ENCODE data around the gene SOAT2.
A peak's percentile ranks its signal among the peaks of the same experiment; 100 is the strongest.

Gene SOAT2

GRCh38 chr12:53102883-53103807 is at the start of gene SOAT2:
TSS of gene SOAT2 (plus strand) at chr12:53103486. CDS start at chr12:53103578, 92 bp downstream.
- DNase-seq = no peak

GRCh38 chr12:53054112-53054878 is 49.0 kb upstream of the SOAT2 start:
- peak; percentile 92 for DNase-seq

- DNase-seq = no peak
Measured at GRCh38 chr12:53055471-53056266, 47.6 kb upstream of the SOAT2 start.

- no peak for DNase-seq
Measured at GRCh38 chr12:53056296-53056695, 47.0 kb upstream of the SOAT2 start.

DNA sequence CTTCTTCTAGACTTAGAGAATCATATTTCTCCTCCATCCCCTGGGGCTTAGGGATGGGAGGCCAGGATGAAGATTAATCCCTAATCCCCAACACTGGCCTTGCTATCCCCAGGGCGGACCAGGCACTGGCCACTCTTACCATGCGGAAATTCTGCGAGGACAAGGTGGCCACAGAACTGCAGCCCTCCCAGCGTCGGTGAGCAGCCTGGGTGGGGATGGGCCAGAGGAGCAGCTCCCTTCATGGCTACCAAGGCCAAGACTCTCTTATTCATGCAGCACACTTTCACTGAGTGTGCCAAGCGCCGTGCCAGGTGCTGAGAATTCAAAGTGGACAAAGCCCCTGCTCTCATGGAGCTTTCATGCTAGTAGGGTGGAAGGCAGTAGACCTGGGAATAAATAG is 46.4 kb upstream of the SOAT2 start:
- no peak for DNase-seq

- no peak for DNase-seq
Measured at GRCh38 chr12:53057816-53058500, 45.3 kb upstream of the SOAT2 start.

DNA sequence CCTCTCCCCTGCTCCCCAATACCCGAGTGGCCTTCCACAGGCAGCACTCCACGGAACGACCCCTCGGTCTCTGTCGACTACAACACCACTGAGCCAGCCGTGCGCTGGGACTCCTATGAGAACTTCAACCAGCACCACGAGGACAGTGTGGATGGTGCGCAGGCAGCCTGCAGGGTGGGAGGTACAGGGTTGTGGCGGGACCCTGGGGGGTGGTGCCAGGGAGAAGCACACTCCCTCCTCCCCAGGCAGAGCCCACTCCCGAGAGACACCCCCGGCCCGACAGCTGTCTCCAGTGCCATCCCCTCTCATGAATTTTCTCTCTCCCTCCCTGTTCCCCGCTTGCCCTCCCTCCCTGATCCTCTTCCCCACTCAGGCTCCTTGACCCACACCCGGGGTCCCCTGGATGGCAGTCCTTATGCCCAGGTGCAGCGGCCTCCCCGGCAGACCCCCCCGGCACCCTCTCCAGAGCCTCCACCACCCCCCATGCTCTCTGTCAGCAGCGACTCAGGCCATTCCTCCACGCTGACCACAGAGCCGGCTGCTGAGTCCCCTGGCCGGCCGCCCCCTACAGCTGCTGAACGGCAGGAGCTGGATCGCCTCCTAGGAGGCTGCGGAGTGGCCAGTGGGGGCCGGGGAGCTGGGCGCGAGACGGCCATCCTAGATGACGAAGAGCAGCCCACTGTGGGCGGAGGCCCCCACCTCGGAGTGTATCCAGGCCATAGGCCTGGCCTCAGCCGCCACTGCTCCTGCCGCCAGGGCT is 44.4 kb upstream of the SOAT2 start:
- DNase-seq = no peak

- DNase-seq = no peak
Measured at GRCh38 chr12:53059434-53060063, 43.7 kb upstream of the SOAT2 start.

- DNase-seq = no peak
Measured at GRCh38 chr12:53060064-53060720, 43.1 kb upstream of the SOAT2 start.

DNA sequence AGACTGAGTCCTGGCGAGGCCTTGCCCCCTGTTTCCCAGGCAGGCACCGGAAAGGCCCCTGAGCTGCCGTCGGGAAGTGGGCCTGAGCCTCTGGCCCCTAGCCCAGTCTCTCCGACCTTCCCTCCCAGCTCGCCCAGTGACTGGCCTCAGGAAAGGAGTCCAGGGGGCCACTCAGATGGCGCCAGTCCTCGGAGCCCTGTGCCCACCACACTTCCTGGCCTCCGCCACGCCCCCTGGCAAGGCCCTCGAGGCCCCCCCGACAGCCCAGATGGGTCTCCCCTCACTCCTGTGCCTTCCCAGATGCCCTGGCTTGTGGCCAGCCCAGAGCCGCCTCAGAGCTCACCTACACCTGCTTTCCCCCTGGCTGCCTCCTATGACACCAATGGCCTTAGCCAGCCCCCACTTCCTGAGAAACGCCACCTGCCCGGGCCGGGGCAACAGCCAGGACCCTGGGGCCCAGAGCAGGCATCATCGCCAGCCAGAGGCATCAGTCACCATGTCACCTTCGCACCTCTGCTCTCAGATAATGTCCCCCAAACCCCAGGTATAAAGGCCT is 42.5 kb upstream of the SOAT2 start:
- no peak for DNase-seq

DNA sequence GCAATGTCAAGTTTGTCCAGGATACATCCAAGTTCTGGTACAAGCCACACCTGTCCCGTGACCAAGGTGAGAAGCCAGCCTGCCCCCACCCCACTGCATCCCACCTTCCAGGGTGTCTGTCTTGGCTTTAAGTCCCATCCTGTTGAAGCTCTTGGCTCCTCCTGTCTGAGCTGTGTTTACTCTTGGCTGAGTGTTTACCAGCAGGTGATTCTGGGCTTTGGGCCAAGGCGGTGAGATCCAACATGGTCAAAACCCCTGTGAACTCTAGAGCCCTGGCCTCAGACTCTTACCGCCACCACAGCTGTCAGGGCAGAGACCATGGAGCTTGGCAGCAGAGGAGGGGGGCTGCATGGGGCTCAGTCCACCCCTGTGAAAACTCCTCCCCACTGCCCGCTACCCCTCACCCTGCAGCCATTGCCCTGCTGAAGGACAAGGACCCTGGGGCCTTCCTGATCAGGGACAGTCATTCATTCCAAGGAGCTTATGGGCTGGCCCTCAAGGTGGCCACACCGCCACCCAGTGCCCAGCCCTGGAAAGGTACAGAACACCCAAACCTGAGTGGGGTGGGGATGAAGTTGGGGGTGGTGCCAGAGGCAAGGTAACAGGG is 41.8 kb upstream of the SOAT2 start:
- peak; percentile 22 for DNase-seq

DNA sequence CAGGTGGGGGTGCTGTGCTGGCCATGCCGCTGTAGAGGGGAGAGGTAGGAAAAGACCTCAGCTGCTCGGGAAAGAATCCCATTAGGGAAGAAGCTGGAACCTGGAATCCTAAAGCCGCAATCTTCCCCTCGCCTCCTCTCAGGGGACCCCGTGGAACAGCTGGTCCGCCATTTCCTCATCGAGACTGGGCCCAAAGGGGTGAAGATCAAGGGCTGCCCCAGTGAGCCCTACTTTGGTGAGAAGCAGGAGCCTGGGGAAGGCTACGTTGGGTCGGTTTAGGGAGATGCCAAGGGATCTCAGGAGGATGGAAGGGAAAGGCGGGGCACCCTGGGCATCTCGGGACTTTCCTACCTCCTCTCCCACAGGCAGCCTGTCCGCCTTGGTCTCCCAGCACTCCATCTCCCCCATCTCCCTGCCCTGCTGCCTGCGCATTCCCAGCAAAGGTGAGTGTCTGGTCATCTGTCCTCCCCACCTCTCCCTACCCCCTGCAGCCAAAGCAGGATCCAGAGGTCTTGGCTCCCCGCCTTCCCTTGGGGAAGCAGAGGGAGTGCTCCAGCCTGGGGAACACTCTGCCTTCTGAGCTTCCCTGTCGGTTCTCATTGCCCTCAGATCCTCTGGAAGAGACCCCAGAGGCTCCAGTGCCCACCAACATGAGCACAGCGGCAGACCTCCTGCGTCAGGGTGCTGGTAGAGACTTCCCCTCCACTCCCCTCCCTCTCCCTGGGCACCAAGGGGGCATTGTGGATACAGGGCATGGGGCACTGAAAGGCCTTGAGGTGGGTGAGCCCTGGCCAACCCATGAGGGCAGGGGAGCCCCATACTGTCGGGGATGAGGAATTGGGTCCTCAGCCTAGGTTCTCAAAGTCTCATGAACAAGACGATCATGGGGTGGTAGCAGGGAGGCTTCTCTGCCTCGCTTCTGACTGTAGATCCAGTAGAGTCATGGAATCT is 41.0 kb upstream of the SOAT2 start:
- no peak for DNase-seq

GRCh38 chr12:53062977-53063707 is 40.1 kb upstream of the SOAT2 start:
- no peak for DNase-seq

DNA sequence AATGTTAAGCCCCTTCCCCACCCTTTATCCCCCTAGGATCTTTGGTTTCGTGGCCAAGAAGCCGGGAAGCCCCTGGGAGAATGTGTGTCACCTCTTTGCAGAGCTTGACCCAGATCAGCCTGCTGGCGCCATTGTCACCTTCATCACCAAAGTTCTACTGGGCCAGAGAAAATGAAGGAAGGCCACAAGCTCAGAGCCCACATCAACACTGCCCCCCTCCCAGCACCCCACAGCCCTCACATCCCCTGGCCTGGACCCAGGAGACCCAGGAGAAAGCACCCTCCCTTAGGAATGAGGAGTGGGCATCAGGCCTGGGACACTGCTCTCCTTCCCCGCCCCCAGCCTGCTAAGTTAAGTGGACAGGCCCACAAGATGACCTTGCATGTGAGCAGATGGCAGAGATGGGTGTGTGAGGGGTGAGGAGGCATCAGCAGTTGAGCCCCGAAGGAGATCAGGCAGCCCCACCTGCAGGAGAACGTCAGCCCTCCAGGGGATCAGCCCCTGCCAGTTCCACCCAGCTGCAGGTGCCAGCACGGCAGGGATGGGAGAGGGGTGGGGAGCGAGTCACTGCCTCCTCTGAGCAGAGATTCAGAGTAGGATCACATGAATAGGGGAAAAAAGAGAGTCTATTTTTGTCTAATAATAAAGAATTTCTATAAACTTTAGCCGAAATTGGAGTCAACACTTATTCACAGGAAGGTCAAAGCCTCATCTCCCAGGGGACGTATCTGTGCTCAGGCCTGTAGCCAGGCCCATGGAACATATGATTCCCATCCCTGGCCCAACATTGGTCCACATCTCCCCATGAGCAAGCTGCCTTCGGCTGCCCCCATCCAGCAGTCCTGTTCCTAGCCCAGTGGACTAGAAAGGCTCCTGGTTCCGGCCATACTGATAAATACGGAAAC is 39.3 kb upstream of the SOAT2 start:
- no peak for DNase-seq

GRCh38 chr12:53064613-53065436 is 38.5 kb upstream of the SOAT2 start:
- no peak for DNase-seq

DNA sequence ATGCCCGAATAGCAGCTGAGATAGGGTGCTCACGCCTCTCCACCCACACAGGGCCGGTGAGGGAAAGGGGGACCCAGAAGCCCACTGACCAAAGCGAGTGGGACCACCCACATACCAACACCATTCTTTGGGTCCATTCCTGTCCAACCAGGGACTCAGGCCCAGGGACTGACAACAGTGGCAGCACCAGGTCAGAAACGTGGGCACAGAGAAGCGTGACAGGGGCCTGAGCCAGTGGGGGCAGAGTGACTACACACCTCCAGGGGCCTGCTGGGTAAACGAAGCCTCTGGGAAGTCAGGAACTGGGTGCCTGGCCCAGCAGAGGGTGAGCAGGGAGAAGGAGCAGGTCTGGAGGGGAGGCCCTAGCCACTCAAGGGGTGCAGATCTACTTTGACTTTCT is 37.8 kb upstream of the SOAT2 start:
- no peak for DNase-seq
